T47D (cell line): ENCODE results near the gene APOBEC3C.

Experiments used
- DNase-seq, 2 experiments: peaks; one replicate each; pipeline versions ENCODE4 v3.0.0 to v3.0.0-alpha.2; 2011 to 2012; ENCODE audit warnings: low read depth in 1 of 2, low spot score in 1 of 2
- JUND ChIP-seq: IDR thresholded peaks from 2 replicates; pipeline ENCODE4 v1.6.1; 2012; ENCODE audit warnings: low read depth
- in situ Hi-C: cut with HindIII; loops from 2 replicates; pipeline ENCODE4 v1.10.0; 2016; ENCODE audit warnings: low sequenced_read_pairs, low pct_unique_long_range_greater_than_20kb

The APOBEC3C gene

DNA sequence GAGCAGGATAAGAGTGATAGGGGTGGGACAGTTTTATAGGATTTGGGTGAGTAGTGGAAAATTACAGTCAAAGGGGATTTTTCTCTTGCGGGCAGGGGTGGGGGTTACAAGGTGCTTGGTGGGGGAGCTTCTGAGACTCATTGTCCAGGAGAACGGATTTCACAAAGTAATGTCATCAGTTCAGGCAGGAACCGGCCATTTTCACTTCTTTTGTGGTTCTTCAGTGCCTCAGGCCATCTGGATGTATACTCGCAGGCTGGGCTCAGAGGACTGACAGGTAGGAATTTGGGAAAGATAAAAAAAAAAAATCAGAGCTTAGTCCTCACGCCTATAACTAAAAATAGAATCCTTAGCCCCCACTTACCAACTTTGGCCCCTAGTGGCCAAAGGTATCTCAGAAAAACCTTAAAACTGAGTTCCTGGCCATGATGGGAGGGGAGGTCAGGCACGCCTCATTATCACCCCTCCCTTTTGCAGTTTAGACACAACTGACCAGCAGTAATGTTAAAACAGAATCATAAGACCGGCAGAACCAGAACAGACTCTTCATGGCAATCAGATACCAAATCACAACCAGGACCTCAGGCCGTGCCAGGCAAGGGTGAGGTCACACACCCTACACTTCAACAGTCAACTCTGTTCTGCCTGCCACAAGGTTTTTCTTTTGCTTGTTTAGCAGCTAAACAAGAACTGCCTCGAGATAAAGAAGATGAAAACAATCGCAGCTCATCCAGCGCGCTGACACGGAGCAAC lies 54.2 kb downstream of the APOBEC3C start:
- in situ Hi-C loops, result no loop called here
- no peak for TF ChIP-seq JUND
- peak in 1 of 2 experiments; percentile 5 for DNase-seq
